HG02852 (cell line): ENCODE measurements around the gene OR1E2.
"Not testable (repeated sequence)": the region's sequence is repeated elsewhere in the genome, so short reads cannot be mapped to it uniquely, and the experiment has no call there.

ENCODE experiments used
- ATAC-seq: cut with Tn5 transposase; IDR thresholded peaks from one replicate; pipeline ENCODE4 v1.9.1; 2021; ENCODE audit warnings: mild to moderate bottlenecking, moderate library complexity; ENCODE audit not compliant: unreplicated experiment

The OR1E2 gene

GRCh38 chr17:3400055-3400454, 33.6 kb downstream of the OR1E2 start:
- ATAC-seq: no peak

DNA sequence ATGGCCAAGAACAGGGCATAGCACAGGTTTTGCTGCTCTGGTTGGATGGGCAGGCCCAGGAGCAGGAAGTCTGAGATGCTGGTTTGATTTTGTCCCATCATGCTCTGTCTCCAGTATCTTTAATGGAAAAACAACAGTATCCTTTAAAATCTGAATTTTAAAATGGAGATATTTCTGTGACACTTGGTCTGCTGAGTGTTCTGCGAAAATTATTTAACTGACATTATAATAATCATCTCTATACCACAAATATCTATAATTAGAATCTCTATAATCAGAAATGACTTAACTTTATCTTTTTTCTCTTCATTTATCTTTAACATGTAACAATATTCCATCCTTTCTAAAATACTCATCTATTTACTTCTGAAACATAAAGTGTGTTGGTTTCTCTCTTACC, 35.3 kb downstream of the OR1E2 start, which contains the start of gene OR1E1:
TSS of gene OR1E1 (minus strand) at position 101 of the 400 bp plus-strand sequence. CDS start at position 101, 0 bp downstream.
- no peak for ATAC-seq

GRCh38 chr17:3397801-3398200, 35.8 kb downstream of the OR1E2 start:
- ATAC-seq: not testable (repeated sequence)

DNA sequence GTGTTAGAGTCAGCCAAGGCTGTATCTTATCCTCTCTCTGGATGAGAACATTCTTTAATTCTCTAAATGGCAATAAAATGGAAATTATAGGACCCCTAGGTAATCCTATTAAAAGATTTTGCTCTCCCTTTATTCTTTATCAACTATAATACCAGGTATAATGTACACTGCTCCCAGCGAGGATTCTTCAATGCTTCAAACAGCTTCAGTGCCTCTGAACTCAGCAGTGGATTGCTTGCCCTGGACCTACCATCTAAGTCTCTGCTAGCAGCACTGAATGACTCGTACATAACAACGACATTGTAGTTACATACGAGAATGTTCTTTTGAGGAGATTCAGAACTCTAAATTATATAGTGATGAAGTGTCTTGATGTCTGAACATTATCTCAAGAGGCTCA, 43.9 kb downstream of the OR1E2 start:
- ATAC-seq: no peak

DNA sequence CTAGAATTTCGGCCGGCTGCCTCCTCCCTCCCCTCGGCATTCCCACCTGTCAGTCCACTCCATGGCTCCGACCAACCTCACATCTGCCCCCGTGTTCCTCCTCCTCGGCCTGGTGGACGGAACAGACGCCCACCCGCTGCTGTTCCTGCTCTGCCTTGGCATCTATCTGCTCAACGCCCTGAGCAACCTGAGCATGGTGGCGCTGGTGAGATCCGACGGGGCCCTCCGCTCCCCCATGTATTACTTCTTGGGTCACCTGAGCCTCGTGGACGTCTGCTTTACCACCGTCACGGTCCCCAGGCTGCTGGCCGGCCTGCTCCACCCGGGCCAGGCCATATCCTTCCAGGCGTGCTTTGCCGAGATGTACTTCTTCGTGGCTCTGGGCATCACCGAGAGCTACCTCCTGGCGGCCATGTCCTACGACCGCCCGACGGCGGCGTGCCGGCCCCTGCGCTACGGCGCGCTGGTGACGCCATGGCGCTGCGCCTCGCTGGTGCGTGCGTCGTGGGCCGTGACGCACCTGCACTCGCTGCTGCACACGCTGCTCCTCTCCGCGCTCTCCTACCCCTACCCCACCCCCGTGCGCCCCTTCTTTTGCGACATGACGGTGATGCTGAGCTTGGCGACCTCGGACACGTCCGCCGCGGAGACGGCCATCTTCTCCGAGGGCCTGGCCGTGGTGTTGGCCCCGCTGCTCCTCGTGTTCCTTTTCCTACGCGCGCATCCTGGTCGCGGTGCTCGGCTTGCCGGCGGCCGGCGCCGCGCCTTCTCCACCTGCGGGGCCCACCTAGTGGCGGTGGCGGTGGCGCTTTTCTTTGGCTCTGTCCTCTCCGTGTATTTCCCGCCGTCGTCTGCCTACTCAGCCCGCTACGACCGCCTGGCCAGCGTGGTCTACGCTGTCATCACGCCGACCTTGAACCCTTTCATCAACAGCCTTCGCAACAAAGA, 47.5 kb downstream of the OR1E2 start, which contains the start of gene OR3A2:
TSS of gene OR3A2 (minus strand) at position 440 of the 948 bp plus-strand sequence.
- ATAC-seq: no peak
